Stimulated activated CD8-positive, alpha-beta memory T cell treated with anti-CD3 and anti-CD28 coated beads, Interleukin-12 subunit alpha, Interleukin-12 subunit beta, amount 100 ng/mL, for 1 hour (primary cell): ENCODE results near the gene BCCIP.

ENCODE experiments used
- DNase-seq: peaks from one replicate; pipeline ENCODE4 v3.0.0-alpha.2; 2020; ENCODE audit warnings: low read depth

The BCCIP gene

DNA sequence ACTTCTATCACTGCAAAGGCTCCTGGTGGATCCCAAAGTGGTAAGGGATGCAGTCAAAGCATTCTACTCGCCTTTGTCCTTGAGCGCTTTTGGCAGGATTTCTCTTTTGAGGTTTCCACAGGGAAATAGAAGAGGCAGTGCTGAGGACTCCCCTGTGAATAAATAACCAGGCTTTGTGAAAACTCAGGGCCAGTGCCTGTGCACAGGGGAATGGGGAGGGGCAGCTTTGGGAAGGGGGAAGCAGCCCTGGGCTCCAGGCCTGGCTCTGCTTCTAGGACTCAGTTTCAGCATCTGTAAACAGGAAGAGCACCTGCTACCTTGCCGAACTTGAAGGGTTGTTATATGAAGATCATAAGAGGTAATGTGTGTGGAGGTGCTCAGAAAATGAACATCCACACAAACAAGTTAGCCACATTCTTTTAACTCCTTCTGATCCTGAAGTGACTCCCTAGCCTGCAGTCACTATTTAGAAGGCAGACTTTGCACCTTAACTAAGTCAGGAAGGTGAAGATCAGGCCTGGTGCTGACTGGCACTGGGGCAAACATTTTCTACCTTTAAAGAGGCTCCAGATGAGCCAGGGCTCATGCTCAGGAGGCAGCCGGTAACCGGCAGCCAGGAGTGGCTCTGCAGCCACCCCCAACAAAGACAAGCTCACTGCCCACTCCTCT, 25.2 kb upstream of the BCCIP start:
- DNase-seq: no peak

DNA sequence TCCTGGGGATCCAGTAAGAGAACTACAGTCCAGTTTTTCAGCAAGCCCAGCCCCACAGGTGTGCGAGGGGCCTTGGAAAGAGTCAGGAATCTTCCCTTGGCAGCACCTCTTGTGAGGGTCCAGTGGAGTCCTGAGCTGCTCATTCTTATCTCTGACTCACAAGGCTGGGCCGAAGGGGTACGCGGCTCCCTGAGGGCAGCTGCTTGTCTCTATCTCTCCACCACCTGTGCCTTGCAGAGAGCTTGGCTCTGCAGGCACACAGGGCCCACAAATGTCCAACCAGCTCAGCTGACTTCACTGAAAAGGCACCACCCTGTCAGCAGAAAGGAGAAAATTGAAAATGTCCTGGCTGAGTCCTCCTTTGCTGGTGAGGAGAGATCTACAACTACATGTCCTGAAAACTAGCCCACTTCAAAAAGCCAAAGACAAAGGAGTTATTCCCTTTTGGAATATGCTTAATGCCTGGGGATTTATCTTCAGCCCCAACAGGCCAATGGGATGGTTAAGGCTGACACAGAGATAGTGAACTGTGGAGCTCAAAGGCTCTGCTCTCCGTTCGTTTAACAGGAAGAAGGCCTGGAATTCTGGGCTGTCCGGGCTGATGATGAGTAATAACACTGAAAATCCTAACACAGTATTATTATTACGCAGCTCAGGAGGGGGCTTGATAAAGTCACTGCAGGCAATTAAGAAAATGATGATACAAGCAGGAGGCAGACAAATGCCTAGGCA, 23.7 kb upstream of the BCCIP start:
- DNase-seq: no peak

DNA sequence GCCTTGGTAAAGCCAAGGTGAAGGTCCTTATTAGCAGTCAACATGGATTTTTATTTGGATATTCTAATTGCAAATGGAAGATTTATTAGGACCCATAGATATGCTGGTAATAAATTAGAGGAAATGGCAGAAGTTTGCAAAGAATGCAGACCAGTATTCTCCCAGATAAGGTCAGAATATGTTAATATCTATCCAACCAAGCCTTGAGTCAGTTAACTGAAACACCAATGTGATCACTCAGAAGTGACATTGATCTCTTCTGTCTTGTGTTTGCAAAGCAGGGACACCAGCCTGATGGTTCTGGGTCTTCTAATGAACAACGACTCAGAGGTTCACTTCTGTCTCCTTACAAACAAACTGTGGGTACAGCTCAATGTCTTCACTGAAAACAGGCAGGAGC, 21.8 kb upstream of the BCCIP start:
- no peak for DNase-seq

DNA sequence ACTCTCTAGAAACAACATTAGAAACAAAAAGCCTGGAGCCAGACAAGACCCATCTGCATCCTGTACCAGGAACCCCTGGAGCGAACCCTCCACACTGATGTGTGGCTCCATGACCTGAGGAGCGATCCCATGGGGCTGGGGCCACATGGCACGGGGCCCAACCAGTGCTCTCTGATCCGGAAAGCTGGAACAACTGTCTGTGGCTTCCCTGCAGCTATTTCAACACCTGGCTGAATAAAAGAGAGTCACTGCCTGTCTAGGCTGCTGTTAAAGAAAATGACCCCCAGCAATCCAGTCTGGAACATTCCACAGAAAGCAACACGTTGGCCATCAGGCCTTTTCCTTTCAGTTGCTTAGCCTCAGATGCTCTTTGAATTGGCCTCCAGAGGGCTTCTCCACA, 21.2 kb upstream of the BCCIP start:
- no peak for DNase-seq

DNA sequence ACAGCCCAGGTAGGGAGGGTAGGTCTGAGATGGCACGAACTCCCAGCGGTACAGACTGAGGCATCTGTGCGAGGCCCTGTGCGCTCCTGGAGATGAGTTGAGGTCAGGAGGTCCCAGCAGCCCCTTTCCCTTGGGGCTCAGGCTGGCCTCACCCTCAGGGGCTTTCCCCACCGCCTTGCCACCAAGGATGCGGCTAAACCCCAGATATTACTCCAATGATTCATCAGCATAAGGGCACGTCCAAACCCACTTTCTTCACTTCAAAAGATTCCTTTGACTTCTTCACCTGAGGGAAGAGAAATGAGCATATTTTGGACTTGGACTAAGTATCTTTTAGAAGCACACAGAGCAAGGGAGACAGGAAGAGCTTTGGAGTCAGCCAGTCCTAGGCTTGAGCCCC, 20.6 kb upstream of the BCCIP start:
- no peak for DNase-seq

DNA sequence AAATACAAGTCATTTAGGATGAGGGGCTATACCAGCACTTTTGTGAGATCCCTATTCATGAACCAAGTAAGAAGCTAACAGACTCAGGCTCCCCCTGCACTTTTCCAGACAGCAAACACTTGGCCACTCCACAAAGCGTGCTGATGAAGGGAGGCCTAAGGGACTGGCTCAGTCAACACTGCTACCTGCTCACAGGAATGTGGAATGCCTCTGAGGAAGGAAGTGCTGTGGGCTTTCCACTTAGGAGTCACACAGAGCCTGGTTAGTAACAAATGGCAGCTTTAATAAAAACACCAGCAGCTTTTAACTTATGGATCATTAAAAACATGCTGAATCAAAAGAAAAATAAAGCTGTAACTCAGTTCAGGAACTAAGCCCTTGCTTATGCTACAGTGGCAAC, 15.3 kb upstream of the BCCIP start:
- DNase-seq: no peak

DNA sequence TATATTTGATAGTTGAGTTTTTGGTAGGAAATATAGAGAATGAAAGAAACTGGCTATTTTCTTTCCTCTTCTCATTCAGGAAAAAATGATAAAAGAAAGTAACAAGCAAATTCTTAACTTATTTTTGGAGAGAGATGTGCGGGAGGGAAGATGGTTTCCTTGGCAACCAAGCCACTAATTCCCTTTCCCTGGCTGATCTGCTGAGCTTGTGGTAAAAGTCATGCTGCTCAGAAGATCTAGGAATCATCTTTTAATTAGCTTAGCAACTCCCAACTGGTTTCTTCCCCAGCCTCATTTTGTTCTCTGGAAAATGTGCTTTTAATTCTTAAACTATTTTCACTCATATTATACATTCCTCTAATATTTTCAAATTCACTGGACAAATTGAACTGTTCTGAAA, 12.1 kb upstream of the BCCIP start:
- no peak for DNase-seq

DNA sequence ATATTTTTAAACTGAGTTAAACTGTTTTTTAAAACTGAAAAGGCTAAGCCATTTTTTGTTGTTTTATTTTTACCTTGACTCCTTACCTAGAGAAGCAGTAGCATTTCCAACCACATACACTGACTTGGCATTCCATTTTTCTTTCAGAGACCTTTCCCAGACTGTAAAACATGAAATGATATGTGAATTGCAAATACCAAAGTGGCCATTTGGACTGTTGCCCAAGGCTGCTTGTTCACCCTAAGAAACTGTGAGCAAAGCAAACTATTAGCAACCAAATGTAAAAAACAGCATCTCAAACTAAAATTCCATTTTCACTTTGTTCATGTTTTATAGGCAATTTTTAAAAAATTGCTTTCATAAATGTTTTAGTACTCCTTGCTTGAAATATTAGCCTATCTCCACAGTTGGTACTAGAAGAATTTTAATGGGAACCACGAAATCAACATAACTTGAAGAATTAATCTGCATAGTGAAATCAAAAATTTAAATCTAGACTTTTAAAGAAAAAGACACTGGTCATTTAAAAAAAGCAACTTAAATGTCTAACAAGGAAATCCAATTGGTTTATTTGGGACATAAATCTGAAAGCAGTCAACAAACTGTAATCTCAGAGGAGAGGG, 11.1 kb upstream of the BCCIP start:
- DNase-seq: no peak

DNA sequence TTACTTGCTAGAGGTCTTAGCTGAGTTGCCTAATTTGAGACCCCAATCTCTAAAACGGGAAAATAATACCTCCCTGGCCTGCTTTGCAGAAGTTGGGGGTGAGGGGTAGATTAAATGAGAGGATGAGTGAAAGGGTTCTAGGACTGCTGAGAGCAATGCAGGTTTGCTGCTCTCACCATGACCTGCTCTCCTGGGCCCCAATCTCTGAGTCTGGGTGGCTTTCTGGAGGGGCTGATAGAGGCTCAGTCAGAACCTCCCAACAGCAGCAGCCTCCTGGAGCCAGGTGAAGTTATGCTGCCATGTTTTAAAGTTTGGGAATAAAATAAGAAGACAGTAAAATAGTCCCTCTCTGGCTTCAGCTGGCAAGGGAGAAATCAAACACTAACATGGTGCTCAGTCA, 7.6 kb upstream of the BCCIP start:
- DNase-seq: no peak

DNA sequence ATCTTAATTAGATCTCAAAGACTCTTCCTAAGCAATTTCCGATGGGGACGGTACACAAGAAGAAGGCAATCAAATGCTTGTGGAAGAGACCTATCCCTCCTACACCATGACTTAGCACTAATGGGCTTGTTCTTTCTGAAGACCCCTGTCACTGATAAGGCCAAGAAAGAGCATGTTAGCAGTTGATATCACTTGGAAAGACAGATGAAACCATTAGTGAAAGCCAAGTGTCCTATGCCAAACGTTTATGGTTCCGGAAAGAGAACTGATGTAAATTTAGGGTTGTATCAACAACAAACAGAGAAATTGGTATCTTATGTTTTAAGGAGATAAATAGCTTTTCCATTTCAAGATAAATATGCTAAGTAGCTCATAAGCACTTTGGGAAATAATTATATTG, 6.8 kb upstream of the BCCIP start:
- no peak for DNase-seq

DNA sequence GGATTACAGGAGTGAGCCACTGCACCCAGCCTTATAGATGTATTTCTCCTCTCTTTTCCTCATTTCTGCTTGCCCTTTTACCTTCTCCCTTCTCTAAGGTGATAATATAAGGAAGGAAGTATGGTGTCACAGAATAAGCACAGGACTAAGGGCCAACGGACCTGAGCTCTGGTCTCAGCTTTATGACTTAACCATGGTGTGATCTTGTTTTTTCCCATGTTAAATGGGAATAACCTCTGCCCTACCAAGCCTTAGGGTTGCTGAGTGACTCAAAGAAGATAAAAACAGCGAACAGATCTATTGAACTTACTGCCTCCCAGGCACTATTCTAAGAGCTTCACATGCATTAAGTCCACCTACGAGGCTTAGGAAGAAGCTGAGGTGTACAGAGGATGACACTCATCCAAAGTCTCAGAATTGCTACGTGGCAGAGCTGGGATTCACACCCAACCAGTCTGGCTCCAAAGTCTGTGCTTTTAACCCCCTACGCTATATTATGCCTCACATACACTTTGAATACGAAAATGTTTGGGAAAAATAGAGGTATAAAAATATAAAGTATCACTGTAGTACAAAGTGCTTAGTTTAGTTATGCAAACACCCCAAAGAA, 5.9 kb upstream of the BCCIP start:
- no peak for DNase-seq

DNA sequence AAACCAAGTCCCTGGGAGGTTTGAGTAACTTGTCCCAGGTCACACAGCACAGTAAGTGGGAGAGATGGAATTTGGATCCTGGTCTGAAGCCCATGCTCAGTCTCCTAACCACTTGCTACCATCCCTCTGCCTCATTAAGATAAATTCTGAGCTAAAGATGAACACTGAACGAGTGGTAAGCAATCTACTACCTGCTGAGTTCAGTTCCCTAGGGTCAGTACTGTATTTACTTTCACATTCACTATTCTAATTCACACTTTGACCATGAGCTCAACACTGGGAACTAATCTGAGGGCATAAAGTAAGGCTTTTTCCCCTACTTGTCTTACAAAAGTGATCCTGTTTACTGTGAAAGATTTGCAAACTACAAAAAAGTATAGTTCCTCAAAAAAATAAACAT, 2.6 kb upstream of the BCCIP start:
- no peak for DNase-seq

DNA sequence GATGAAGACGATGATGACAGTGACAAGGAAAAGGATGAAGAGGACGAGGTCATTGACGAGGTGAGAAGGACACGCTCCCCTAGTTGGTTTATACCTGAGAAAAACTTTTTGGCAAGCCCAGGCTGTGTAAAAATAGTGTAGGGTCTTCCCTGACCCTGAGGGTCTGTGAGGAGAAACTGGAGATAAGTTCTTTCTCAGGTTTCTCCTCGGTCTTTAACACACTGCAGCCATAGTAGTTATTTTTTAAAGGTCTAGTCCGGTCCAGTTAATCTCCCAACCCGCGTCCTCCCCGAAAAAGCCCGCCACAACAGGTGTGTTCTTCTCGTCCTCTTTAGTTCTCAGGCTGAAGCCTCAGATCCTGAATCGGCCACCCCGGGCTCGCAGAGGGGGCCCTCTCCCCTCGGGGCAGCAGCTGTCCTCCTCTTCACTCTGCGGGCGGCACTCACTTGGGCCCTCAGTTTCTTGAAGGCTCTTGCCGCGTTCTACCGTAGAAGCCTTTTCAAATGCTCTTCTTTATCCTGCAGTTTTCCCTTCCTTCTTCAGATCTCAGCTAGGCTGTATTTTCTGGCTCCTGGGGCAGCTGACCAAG, 411 bp downstream of the BCCIP start:
- no peak for DNase-seq

DNA sequence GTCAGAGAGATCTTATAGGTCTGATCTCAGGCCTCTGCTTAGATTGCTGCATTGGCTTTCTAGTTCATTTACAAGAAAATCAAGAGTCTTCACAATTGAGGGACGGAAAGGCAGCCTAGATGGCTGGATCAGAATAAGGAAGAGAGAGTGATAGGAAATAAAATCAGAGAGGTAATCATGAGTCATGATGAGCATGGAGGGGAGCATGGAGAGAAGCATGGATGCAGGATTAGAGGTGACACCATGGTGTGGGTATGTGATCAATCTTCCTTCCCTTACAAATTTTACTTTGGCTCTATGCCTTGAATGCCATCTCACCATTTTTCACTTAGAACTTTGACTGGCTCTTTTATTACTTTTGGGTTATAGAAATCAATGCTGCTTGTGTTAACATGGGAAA, 1.4 kb downstream of the BCCIP start:
- DNase-seq: no peak

DNA sequence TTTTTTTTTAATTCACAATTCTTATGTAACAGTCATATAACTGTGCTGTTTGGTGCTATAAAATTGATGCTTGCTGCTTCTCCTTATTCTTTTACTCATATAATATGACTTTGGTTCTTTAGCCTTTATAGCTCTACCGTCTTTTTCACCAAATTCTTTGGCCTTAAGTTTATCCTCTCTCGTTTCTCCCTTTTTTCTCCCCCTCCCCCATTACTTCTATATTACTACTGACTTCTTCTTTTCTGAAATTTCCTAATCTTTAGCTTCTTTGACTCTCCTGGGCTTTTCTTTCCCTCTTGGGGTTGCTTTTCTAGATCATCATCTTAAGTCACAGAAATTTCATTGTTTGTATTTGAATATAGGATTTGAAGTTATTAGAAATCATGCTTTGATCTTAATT, 3.8 kb downstream of the BCCIP start:
- no peak for DNase-seq

DNA sequence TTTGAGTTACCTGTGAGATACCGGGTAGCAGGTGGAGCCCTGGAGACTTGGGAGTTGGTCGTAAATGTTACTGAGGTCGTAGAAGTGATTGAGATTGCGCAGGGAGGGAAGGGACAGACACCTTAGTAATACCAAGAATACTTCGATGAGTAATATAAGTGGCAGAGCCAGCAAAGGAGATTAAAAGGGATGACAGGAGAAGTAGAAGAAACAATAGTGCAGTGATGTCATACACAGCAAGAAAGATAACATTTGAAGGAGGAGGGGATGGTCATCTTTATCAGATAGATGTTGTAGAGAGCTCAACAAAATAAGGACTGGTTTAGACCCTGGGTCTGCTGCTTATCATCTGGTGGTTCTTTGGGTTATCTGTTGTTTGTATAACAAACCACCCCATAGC, 5.0 kb downstream of the BCCIP start:
- DNase-seq: no peak

DNA sequence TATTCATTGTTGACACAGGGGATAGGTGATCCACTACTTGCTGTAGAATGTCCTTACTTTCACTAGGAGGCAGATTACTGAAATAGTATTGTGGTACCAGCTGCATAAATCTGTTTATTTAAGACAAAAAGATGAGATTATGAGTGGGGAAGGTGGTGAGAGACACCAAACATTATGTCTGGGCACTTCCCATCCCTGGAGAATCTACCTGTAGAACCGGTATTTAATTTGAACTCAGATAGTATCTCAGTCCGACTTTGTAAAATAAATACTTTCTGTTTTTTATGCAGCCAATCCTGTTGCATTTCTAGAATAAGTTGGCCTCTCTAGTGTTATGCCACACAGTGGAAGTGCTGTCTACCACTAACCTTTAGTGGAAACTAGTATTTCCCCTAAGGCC, 13.4 kb downstream of the BCCIP start:
- DNase-seq: no peak

DNA sequence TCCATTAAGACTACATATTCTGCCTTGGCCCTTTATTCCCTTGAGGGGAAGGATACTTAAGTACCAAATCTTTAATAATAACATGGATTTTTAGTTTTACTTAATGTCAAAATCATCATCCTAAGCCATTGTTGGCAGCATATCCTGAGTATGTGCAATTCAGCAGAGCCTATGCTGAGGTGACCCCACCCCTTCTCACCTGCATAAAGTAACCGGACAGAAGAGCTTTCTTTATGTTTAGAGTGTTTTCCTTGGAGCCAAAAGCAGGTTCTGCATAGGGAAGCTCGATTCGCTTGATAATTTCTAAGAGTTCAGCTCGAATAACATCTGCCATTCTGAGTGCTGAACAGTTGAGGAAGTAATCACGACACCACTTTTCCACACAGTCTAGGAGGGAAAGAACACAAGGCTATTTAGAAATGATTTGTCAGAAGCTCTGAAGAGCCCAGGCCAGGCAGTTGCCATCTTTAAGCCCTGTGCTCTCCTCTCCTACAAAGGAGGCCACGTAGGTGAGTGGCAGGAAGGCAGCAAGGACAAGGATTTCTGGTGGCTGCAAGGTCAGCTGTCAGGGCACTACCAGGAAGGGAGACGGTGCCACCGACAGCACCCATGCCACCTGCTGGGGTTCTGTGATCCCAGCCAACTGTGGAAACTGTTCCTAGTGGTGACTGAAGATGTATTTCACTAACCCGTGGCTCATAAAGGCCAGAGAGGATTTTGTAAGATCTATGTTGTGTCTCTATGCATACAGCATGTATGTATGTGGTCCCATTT, 15.6 kb downstream of the BCCIP start:
- no peak for DNase-seq

DNA sequence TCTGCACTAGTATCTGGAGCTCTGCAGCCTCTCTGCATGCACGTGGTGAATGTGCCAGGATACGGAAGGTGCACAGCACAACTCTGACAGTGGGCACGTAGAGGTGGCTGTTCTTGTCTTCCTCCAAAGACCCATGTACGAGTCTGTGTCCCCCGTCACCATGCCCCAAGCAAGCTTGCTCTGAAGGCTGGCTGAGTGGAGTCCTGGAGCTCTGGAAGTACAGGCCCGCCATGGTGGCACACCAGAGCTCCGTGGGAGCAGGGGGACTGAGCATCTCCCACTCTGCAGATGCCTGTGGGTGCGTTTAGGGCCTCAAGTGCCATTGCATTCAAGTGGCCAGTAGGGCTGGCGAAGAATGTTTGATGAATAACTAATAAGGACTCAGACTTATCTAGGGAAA, 17.1 kb downstream of the BCCIP start:
- DNase-seq: no peak

DNA sequence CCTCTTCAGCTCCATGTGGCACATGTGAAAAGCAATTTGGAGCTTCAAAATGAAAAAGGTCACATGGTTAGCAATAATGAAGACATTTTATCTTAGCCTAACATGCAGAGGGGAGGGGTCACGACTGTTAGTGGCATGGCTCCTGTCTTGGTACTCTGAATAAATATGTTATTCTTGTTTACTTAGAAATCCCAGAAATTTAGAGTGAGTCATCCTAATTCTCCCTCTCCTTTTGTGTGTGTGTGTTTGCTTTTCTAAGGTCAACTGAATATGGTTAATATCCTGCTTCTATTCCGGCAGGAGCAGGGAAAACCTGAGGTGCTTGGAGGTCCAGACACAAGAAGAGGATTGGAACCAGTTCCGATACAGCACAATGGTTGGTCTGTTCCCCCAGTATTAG, 17.6 kb downstream of the BCCIP start:
- no peak for DNase-seq

DNA sequence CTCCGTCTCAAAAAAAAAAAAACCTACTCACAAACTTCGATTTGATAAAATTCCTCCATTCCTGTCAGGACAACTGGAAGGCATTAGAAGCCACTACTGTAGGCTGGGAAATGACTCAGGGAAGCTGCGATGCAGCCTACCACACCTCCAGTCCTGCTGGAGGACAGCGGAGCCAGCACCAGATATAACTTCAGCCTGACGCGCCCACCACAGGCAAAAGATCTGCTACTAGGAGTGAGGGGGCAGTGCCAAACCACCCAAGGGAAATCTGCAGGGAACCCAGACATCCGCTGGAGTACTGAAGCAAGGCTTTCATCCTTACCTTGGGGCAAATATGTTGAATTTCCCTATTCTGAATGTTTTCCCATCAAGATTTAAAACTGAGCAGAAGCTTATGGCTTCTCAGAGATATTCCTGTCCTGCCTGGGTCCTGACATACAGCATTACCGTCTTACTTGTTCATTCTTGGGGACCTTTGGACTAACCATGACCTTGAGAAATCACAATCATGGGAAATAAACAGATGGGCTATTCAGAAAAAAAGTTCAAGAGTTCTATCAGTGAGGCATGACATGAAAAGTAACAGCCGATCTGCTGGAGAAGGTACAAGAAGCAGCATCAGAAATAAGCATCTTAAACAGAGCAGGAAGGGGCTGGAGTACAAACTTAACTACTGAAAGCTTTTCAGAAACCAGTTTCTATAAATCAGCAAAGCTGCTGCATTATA, 20.4 kb downstream of the BCCIP start:
- DNase-seq: no peak
